GM23338 (cell line): ENCODE results near the gene WIPF3. TPM values are rescaled to one million over a fixed set of nuclear protein-coding genes. Genes with fewer than 3 reads are reported as not detected.

Experiments used
- ATAC-seq: fragments of 200-7000 bp; cut with Tn5 transposase; 3 replicates; pipeline ENCODE4 v1.9.1; 2020
- DNase-seq: peaks from one replicate; pipeline ENCODE4 v3.0.0-alpha.2; 2015; ENCODE audit warnings: low spot score
- H2AFZ ChIP-seq: fragments of 200-600 bp; sonication (generic); 2 replicates; pipeline ENCODE4 v1.8.0; 2016; ENCODE audit warnings: antibody characterized with exemption, mild to moderate bottlenecking, moderate library complexity
- H3F3A ChIP-seq: fragments of 200-600 bp; sonication (generic); replicated peaks from 2 replicates; pipeline ENCODE4 v1.8.0; 2017; ENCODE audit warnings: antibody characterized with exemption, mixed run types, low read depth
- H3K27ac ChIP-seq: fragments of 200-600 bp; sonication (generic); 2 replicates; pipeline ENCODE4 v1.6.1; 2016; ENCODE audit warnings: low read depth
- H3K27me3 ChIP-seq: fragments of 200-600 bp; sonication (generic); 2 replicates; pipeline ENCODE4 v1.8.0; 2016; ENCODE audit warnings: mild to moderate bottlenecking, mixed run types, moderate library complexity; ENCODE audit not compliant: insufficient read depth
- H3K36me3 ChIP-seq: fragments of 200-600 bp; sonication (generic); 2 replicates; pipeline ENCODE4 v1.8.0; 2016; ENCODE audit warnings: mild to moderate bottlenecking; ENCODE audit not compliant: insufficient read depth
- H3K4me1 ChIP-seq: fragments of 200-600 bp; sonication (generic); 2 replicates; pipeline ENCODE4 v1.8.0; 2016; ENCODE audit warnings: mild to moderate bottlenecking, moderate library complexity; ENCODE audit not compliant: insufficient read depth
- H3K4me2 ChIP-seq: fragments of 200-600 bp; sonication (generic); 2 replicates; pipeline ENCODE4 v1.7.1; 2017; ENCODE audit warnings: mixed run types
- H3K4me3 ChIP-seq: fragments of 200-600 bp; sonication (generic); 2 replicates; pipeline ENCODE4 v1.6.1; 2016; ENCODE audit warnings: mixed run types
- H3K79me2 ChIP-seq: fragments of 200-600 bp; sonication (generic); replicated peaks from 2 replicates; pipeline ENCODE4 v1.8.0; 2017; ENCODE audit warnings: mild to moderate bottlenecking; ENCODE audit not compliant: insufficient read depth
- H3K9me2 ChIP-seq: fragments of 200-600 bp; sonication (generic); 2 replicates; pipeline ENCODE4 v1.8.0; 2017; ENCODE audit not compliant: insufficient read depth
- H4K20me1 ChIP-seq: fragments of 200-600 bp; sonication (generic); replicated peaks from 2 replicates; pipeline ENCODE4 v1.8.0; 2017; ENCODE audit warnings: mild to moderate bottlenecking; ENCODE audit not compliant: insufficient read depth
- H3K27ac Mint-ChIP-seq: 2 replicates; pipeline ENCODE4 v1.8.0; 2020; ENCODE audit warnings: inconsistent platforms, mild to moderate bottlenecking, moderate library complexity, mixed read lengths
- H3K27me3 Mint-ChIP-seq: 3 replicates; pipeline ENCODE4 v1.8.0; 2022; ENCODE audit warnings: low read depth, mild to moderate bottlenecking, moderate library complexity, mixed read lengths, inconsistent platforms; ENCODE audit not compliant: insufficient read depth, poor library complexity
- H3K36me3 Mint-ChIP-seq: 3 replicates; pipeline ENCODE4 v1.8.0; 2021; ENCODE audit warnings: low read depth, mild to moderate bottlenecking, inconsistent platforms, moderate library complexity, mixed read lengths
- H3K4me1 Mint-ChIP-seq: 3 replicates; pipeline ENCODE4 v1.8.0; 2020; ENCODE audit warnings: mild to moderate bottlenecking, inconsistent platforms, mixed read lengths
- H3K4me3 Mint-ChIP-seq: 3 replicates; pipeline ENCODE4 v1.8.0; 2021; ENCODE audit warnings: moderate library complexity, mild to moderate bottlenecking, inconsistent platforms, mixed read lengths
- H3K9me3 Mint-ChIP-seq: 3 replicates; pipeline ENCODE4 v1.8.0; 2020; ENCODE audit warnings: moderate library complexity, mild to moderate bottlenecking, inconsistent platforms, mixed read lengths
- EZH2 ChIP-seq: fragments of 200-600 bp; sonication (generic); IDR thresholded peaks from one replicate; pipeline ENCODE4 v1.8.0; 2017; ENCODE audit warnings: antibody characterized with exemption, mild to moderate bottlenecking, low read depth; ENCODE audit not compliant: unreplicated experiment
- NANOG ChIP-seq: IDR thresholded peaks from 2 replicates; pipeline ENCODE4 v1.6.1; 2016; ENCODE audit warnings: antibody characterized with exemption, borderline replicate concordance
- polyA plus RNA-seq: library from polyadenylated mRNA; unstranded; fragments of >200 nt; fragmentation: Nextera tagmentation; extraction: Ambion mirVana; gene quantifications from 2 replicates; pipeline ENCODE4 v1.2.1, GENCODE V29; 2016
- total RNA-seq: library from RNA; depleted of rRNA; stranded (reverse); fragments of >200 nt; shearing (Covaris generic); gene quantifications from 2 replicates; pipeline ENCODE4 v1.2.3, GENCODE V29; 2014
- TF ChIP-seq, protein P1 (sequence below): fragments of 250-450 bp; sonication (Bioruptor Pico); IDR thresholded peaks from 2 replicates; pipeline ENCODE4 v1.5.0; 2020; ENCODE audit warnings: mild to moderate bottlenecking, moderate library complexity

Gene WIPF3
- total and polyA plus RNA-seq, 2 experiments from 2014 or later = 5.7 to 11.4 TPM

DNA sequence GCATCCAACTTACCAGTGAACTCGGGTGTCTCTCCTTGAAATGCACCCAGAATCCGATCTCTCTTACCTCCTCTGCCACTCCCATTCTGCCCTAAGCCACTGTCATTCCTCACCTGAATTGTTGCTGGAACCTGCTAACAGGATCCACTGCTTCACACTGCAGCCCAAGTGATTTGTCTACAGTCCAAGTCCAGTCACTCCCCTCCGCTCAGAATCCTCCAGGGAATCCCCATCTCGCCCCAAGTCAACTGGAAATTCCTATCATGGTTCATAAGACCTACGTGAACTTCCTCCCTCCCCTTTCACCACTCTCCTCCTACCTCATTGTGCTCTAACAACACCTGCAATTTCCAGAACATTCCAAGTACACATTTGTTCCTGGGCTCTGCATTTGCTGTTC is 92.0 kb downstream of the WIPF3 start (continued):
- TF ChIP-seq, protein P1, sequence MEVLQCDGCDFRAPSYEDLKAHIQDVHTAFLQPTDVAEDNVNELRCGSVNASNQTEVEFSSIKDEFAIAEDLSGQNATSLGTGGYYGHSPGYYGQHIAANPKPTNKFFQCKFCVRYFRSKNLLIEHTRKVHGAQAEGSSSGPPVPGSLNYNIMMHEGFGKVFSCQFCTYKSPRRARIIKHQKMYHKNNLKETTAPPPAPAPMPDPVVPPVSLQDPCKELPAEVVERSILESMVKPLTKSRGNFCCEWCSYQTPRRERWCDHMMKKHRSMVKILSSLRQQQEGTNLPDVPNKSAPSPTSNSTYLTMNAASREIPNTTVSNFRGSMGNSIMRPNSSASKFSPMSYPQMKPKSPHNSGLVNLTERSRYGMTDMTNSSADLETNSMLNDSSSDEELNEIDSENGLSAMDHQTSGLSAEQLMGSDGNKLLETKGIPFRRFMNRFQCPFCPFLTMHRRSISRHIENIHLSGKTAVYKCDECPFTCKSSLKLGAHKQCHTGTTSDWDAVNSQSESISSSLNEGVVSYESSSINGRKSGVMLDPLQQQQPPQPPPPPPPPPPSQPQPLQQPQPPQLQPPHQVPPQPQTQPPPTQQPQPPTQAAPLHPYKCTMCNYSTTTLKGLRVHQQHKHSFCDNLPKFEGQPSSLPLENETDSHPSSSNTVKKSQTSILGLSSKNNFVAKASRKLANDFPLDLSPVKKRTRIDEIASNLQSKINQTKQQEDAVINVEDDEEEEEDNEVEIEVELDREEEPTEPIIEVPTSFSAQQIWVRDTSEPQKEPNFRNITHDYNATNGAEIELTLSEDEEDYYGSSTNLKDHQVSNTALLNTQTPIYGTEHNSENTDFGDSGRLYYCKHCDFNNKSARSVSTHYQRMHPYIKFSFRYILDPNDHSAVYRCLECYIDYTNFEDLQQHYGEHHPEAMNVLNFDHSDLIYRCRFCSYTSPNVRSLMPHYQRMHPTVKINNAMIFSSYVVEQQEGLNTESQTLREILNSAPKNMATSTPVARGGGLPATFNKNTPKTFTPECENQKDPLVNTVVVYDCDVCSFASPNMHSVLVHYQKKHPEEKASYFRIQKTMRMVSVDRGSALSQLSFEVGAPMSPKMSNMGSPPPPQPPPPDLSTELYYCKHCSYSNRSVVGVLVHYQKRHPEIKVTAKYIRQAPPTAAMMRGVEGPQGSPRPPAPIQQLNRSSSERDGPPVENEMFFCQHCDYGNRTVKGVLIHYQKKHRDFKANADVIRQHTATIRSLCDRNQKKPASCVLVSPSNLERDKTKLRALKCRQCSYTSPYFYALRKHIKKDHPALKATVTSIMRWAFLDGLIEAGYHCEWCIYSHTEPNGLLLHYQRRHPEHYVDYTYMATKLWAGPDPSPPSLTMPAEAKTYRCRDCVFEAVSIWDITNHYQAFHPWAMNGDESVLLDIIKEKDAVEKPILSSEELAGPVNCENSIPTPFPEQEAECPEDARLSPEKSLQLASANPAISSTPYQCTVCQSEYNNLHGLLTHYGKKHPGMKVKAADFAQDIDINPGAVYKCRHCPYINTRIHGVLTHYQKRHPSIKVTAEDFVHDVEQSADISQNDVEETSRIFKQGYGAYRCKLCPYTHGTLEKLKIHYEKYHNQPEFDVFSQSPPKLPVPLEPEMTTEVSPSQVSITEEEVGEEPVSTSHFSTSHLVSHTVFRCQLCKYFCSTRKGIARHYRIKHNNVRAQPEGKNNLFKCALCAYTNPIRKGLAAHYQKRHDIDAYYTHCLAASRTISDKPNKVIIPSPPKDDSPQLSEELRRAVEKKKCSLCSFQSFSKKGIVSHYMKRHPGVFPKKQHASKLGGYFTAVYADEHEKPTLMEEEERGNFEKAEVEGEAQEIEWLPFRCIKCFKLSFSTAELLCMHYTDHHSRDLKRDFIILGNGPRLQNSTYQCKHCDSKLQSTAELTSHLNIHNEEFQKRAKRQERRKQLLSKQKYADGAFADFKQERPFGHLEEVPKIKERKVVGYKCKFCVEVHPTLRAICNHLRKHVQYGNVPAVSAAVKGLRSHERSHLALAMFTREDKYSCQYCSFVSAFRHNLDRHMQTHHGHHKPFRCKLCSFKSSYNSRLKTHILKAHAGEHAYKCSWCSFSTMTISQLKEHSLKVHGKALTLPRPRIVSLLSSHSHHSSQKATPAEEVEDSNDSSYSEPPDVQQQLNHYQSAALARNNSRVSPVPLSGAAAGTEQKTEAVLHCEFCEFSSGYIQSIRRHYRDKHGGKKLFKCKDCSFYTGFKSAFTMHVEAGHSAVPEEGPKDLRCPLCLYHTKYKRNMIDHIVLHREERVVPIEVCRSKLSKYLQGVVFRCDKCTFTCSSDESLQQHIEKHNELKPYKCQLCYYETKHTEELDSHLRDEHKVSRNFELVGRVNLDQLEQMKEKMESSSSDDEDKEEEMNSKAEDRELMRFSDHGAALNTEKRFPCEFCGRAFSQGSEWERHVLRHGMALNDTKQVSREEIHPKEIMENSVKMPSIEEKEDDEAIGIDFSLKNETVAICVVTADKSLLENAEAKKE (CRISPR knock-in tag) = no peak

DNA sequence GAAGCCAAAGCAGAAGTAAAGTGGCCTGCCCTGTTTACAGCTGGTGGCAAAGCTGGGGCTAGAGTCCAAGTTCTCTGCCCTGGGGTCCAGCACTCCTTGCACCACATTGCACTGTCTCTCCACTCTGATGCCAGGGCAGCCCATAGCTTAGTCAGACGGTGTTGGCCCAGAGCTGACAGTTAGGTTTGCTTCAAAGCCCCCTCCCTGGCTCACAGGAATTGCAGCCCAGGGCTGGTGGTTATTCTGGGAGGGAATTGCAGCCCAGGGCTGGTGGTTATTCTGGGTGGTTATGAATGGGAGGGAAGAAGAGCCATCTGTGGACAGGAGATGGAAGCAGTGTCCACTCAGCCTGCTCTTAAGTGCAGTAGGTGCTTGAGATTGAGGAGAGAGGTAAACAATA is 94.4 kb downstream of the WIPF3 start:
- no peak for TF ChIP-seq NANOG
- TF ChIP-seq EZH2 = no peak
- no peaks in the 10 kb centered on the region for H3K27me3 ChIP-seq
- DNase-seq (no peak), ATAC-seq (peak; percentile 41; the same call in 1 of the 3 replicates)
- Mint-ChIP-seq H3K27ac (no peak overlapping the region), H3K27me3 (peaks cover 3% of the 10 kb centered on the region), H3K9me3 (peaks cover 11% of the 10 kb centered on the region), H3K36me3 (peaks cover 59% of the 10 kb centered on the region), H3K4me3 (no peak overlapping the region), H3K4me1 (no peaks in the 10 kb centered on the region)
- H2AFZ ChIP-seq = no peak overlapping the region
- no peaks in the 10 kb centered on the region for H3F3A ChIP-seq
- H3K4me3 ChIP-seq = no peak overlapping the region
- H4K20me1 ChIP-seq = no peaks in the 10 kb centered on the region; the same call in 1 of the 2 replicates
- no peaks in the 10 kb centered on the region for H3K4me1 ChIP-seq
- H3K27ac ChIP-seq = no peak overlapping the region
- H3K79me2 ChIP-seq = no peaks in the 10 kb centered on the region
- no peaks in the 10 kb centered on the region for H3K9me2 ChIP-seq
- no peak overlapping the region for H3K4me2 ChIP-seq
- peaks cover 10% of the 10 kb centered on the region; the same call in 1 of the 2 replicates for H3K36me3 ChIP-seq
